ENCODE measurements around the gene MYO5B. TPM values are rescaled to one million over a fixed set of nuclear protein-coding genes. Genes with fewer than 3 reads are reported as not detected.

Gene MYO5B
- total RNA-seq, 1 experiment from 2014 or later: 32.1 TPM

DNA sequence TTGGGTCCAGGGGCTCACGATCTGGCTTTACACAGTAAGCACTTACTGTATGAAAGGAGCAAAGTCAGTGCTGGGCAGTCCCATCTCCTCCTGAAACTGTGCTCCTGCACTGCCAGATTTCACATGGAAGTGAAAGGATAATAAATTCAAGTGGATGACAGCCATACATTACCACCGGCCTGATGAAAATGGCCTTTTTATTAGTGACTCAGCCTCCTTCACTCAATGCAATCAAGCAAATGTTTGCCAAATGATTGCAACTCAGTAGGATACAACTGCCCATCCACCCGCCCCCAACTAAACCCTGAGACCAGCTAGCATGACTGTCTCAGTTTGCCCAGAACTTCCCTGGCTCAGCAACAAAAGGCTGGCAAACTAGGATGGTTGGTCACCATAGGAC is 77.1 kb downstream of the MYO5B start:
- ATAC-seq: no peak
- CTCF ChIA-PET: no interaction called here

More for the DNA sequence above, 77.1 kb downstream of the MYO5B start:
- H3K36me3 ChIP-seq (ENCODE audit: control insufficient read depth in 1 of 2, insufficient read depth in 2 of 2, low read length in 2 of 2): no peaks in the 10 kb centered on the region
- H3K9me2 ChIP-seq (ENCODE audit: insufficient read depth): no peaks in the 10 kb centered on the region
- no peak overlapping the region for H3K9ac ChIP-seq (ENCODE audit: low read length)
- H3K4me3 ChIP-seq (replicated peaks in 1 of 2; ENCODE audit: low read depth in 1 of 2, low read length in 2 of 2): no peak overlapping the region
- ChIA-PET RAD21 (ENCODE audit: low non-redundant PET in 1 of 2, low total read pairs in 2 of 2, uncharacterized antibody in 2 of 2, unreplicated experiment in 2 of 2) (no interaction called here), POLR2A (interaction anchor here (0.8 kb wide), 1 partner anchor 83 kb away, joined by 3 read pairs; no protein-coding TSS in a partner anchor)
- no peak overlapping the region for H3K27ac ChIP-seq (ENCODE audit: low read depth, low read length)
- no peaks in the 10 kb centered on the region for H3K4me1 ChIP-seq (ENCODE audit: control insufficient read depth in 1 of 2, insufficient read depth in 2 of 2, low read length in 2 of 2)
- TF ChIP-seq TCF7L2 (IDR thresholded peaks at IDR 0.05; ENCODE audit: borderline replicate concordance, extremely low read depth, insufficient read depth, insufficient read length) (no peak), ZFX (IDR thresholded peaks at IDR 0.05) (no peak), SP1 (IDR thresholded peaks at IDR 0.05; ENCODE audit: low read depth) (no peak), ELF1 (IDR thresholded peaks at IDR 0.05; ENCODE audit: borderline replicate concordance, low read depth) (no peak), RAD21 (IDR thresholded peaks at IDR 0.05; ENCODE audit: low read depth) (no peak), SIN3A (IDR thresholded peaks at IDR 0.05; ENCODE audit: low read depth) (no peak), CEBPB (IDR thresholded peaks at IDR 0.05; ENCODE audit: low read depth) (no peak), FOSL1 (IDR thresholded peaks at IDR 0.05; ENCODE audit: low read depth) (no peak), YY1 (IDR thresholded peaks at IDR 0.05; ENCODE audit: extremely low read depth, insufficient replicate concordance, low read depth, low read length) (no peak), POLR2AphosphoS5 (IDR thresholded peaks at IDR 0.05; ENCODE audit: low read depth, low read length) (no peak), POLR2A (IDR thresholded peaks at IDR 0.05; ENCODE audit: borderline replicate concordance, extremely low read depth, insufficient read depth, insufficient read length) (no peak), ZNF274 (IDR thresholded peaks at IDR 0.05; ENCODE audit: low read depth, low read length) (no peak)
- TF ChIP-seq, protein P1, sequence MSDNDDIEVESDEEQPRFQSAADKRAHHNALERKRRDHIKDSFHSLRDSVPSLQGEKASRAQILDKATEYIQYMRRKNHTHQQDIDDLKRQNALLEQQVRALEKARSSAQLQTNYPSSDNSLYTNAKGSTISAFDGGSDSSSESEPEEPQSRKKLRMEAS (IDR thresholded peaks at IDR 0.05): no peak
- TF ChIP-seq, protein P2, sequence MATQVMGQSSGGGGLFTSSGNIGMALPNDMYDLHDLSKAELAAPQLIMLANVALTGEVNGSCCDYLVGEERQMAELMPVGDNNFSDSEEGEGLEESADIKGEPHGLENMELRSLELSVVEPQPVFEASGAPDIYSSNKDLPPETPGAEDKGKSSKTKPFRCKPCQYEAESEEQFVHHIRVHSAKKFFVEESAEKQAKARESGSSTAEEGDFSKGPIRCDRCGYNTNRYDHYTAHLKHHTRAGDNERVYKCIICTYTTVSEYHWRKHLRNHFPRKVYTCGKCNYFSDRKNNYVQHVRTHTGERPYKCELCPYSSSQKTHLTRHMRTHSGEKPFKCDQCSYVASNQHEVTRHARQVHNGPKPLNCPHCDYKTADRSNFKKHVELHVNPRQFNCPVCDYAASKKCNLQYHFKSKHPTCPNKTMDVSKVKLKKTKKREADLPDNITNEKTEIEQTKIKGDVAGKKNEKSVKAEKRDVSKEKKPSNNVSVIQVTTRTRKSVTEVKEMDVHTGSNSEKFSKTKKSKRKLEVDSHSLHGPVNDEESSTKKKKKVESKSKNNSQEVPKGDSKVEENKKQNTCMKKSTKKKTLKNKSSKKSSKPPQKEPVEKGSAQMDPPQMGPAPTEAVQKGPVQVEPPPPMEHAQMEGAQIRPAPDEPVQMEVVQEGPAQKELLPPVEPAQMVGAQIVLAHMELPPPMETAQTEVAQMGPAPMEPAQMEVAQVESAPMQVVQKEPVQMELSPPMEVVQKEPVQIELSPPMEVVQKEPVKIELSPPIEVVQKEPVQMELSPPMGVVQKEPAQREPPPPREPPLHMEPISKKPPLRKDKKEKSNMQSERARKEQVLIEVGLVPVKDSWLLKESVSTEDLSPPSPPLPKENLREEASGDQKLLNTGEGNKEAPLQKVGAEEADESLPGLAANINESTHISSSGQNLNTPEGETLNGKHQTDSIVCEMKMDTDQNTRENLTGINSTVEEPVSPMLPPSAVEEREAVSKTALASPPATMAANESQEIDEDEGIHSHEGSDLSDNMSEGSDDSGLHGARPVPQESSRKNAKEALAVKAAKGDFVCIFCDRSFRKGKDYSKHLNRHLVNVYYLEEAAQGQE (IDR thresholded peaks at IDR 0.05; ENCODE audit: low read depth): no peak
- TF ChIP-seq, protein P3, sequence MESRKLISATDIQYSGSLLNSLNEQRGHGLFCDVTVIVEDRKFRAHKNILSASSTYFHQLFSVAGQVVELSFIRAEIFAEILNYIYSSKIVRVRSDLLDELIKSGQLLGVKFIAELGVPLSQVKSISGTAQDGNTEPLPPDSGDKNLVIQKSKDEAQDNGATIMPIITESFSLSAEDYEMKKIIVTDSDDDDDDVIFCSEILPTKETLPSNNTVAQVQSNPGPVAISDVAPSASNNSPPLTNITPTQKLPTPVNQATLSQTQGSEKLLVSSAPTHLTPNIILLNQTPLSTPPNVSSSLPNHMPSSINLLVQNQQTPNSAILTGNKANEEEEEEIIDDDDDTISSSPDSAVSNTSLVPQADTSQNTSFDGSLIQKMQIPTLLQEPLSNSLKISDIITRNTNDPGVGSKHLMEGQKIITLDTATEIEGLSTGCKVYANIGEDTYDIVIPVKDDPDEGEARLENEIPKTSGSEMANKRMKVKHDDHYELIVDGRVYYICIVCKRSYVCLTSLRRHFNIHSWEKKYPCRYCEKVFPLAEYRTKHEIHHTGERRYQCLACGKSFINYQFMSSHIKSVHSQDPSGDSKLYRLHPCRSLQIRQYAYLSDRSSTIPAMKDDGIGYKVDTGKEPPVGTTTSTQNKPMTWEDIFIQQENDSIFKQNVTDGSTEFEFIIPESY (IDR thresholded peaks at IDR 0.05; ENCODE audit: extremely low read depth, insufficient replicate concordance, low read length): no peak
- TF ChIP-seq, protein P4, sequence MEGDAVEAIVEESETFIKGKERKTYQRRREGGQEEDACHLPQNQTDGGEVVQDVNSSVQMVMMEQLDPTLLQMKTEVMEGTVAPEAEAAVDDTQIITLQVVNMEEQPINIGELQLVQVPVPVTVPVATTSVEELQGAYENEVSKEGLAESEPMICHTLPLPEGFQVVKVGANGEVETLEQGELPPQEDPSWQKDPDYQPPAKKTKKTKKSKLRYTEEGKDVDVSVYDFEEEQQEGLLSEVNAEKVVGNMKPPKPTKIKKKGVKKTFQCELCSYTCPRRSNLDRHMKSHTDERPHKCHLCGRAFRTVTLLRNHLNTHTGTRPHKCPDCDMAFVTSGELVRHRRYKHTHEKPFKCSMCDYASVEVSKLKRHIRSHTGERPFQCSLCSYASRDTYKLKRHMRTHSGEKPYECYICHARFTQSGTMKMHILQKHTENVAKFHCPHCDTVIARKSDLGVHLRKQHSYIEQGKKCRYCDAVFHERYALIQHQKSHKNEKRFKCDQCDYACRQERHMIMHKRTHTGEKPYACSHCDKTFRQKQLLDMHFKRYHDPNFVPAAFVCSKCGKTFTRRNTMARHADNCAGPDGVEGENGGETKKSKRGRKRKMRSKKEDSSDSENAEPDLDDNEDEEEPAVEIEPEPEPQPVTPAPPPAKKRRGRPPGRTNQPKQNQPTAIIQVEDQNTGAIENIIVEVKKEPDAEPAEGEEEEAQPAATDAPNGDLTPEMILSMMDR (IDR thresholded peaks at IDR 0.05 in 2 of 3, conservative IDR thresholded peaks at IDR 0.05 in 1 of 3; ENCODE audit: borderline replicate concordance in 1 of 3, insufficient read depth in 1 of 3, low read depth in 2 of 3, low read length in 2 of 3): no peak
- intact Hi-C loops (cut with micrococcal nuclease): no loop called here
- no peaks in the 10 kb centered on the region for H3K9me3 ChIP-seq (ENCODE audit: control insufficient read depth in 1 of 2, insufficient read depth in 1 of 2, low read depth in 1 of 2, low read length in 2 of 2)
- BruUV-seq (replicated peaks): no TSS peak
- no peak overlapping the region for H2AFZ ChIP-seq (ENCODE audit: low read depth, low read length, poor library complexity, severe bottlenecking)
- H3K27me3 ChIP-seq (ENCODE audit: insufficient read depth, low read length): no peaks in the 10 kb centered on the region
- DNase-seq (ENCODE audit: low read depth, low spot score): no peak
- H3K79me2 ChIP-seq (ENCODE audit: insufficient read depth, low read length): no peaks in the 10 kb centered on the region
- H3K4me2 ChIP-seq (ENCODE audit: low read length): no peak overlapping the region
- H4K20me1 ChIP-seq (ENCODE audit: insufficient read depth): no peaks in the 10 kb centered on the region; the same call in 1 of the 2 replicates
